ENCODE measurements around the gene ACACA.
"Not testable (repeated sequence)": the region's sequence is repeated elsewhere in the genome, so short reads cannot be mapped to it uniquely, and the experiment has no call there.

Gene ACACA

DNA sequence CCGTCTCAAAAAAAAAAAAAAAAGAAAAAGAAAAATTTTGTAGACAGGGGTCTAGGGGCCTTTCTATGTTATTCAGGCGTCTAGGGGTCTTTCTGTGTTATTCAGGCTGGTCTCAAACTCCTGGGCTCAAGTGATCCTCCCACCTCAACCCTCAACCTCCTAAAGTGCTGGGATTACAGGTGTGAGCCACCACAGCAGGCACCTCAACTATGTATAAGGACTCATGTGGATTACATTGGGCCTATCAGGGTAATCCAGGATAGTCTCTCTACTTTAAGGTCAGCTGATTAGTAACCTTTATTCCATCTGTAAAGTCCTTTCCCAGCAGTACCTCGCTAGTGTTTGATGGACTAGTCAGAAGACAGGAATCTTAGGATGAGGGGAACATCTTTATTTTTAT lies 22.4 kb upstream of the ACACA start:
- FAIRE-seq (no peak), DNase-seq (ENCODE audit: insufficient read length, low spot score) (no peak)
- TF ChIP-seq PAX5 (IDR thresholded peaks at IDR 0.05; ENCODE audit: insufficient read depth, low read length, severe bottlenecking): no peak

DNA sequence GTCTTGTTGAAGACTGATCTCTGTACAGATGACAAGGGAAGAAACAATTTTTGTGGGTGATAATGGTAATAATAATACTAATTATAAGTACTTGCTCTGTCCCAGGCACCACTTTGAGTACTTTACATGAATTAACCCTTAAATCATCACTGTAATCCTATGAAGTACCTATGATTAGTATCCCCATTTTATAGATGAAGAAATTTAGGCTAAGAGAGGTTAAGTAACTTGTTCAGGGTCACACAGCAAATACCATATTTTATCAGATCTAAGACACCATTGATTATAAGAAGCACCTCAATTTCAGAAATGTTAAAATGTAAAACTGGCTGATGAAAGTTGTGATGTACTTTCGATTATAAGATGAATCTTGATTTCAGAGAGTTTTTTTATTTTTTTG lies 18.6 kb upstream of the ACACA start:
- FAIRE-seq (no peak), DNase-seq (ENCODE audit: insufficient read length, low spot score) (no peak)
- TF ChIP-seq POLR2AphosphoS5 (IDR thresholded peaks at IDR 0.05; ENCODE audit: low read depth, low read length): no peak
- no peak for TF ChIP-seq TAF1 (IDR thresholded peaks at IDR 0.05; ENCODE audit: low read depth, low read length)

DNA sequence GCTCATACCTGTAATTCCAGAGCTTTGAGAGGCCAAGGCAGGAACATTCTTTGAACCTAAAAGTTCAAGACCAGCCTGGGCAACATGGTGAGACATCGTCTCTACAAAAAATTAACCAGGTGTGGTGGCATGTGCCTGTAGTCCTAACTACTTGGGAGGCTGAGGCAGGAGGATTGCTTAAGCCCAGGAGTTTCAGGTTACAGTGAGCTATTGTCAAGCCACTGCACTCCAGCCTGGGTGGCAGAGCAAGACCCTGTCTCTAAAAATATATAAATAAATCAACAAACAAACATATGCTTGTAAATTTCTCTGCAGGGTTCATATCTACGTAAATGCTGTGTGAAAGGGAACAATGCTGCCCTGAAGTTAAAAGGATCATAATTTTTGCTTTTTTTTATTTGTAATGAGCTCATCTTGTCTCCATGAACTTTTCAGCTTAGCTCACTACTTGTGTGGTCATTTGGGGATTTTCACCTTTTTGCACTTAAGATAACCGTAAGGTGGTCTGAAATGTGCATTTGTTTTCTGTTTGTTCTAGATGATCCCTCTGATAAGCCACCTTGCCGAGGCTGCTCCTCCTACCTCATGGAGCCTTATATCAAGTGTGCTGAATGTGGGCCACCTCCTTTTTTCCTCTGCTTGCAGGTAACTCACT lies 16.5 kb upstream of the ACACA start:
- FAIRE-seq (no peak), DNase-seq (ENCODE audit: insufficient read length, low spot score) (no peak)
- TF ChIP-seq POLR2AphosphoS5 (IDR thresholded peaks at IDR 0.05; ENCODE audit: low read depth, low read length) (no peak), POLR2A (IDR thresholded peaks at IDR 0.05; ENCODE audit: low read depth, low read length) (no peak), PAX5 (IDR thresholded peaks at IDR 0.05; ENCODE audit: insufficient read depth, low read length, severe bottlenecking) (no peak), SPI1 (IDR thresholded peaks at IDR 0.05; ENCODE audit: low read depth, low read length) (no peak), TAF1 (IDR thresholded peaks at IDR 0.05; ENCODE audit: low read depth, low read length) (no peak), POU2F2 (IDR thresholded peaks at IDR 0.05; ENCODE audit: low read depth, low read length) (no peak)

DNA sequence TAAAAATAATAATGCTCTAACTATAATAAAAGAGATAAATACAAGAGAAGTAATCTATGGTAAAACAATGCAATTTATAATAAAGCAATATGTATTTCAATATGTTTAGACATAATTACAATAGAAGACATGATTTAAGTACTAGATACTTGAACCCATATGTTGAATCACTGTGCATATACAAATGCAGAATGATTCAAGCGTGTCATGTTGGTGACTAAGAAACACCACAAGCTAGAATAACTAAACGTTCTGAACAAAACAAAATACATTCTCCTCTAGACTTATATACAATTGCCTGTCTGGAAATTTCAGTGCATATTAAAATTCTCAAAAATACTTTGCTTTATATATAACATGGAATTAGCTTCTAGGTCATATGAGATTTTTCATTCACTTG lies 11.2 kb upstream of the ACACA start:
- DNase-seq (ENCODE audit: insufficient read length, low spot score) (no peak), FAIRE-seq (no peak)
- TF ChIP-seq TAF1 (IDR thresholded peaks at IDR 0.05; ENCODE audit: low read depth, low read length): no peak
- no peak for TF ChIP-seq POLR2AphosphoS5 (IDR thresholded peaks at IDR 0.05; ENCODE audit: low read depth, low read length)
- no peak for TF ChIP-seq POU2F2 (IDR thresholded peaks at IDR 0.05; ENCODE audit: low read depth, low read length)
- TF ChIP-seq PAX5 (IDR thresholded peaks at IDR 0.05; ENCODE audit: insufficient read depth, low read length, severe bottlenecking): no peak
- no peak for TF ChIP-seq POLR2A (IDR thresholded peaks at IDR 0.05; ENCODE audit: low read depth, low read length)
- no peak for TF ChIP-seq SPI1 (IDR thresholded peaks at IDR 0.05; ENCODE audit: low read depth, low read length)

DNA sequence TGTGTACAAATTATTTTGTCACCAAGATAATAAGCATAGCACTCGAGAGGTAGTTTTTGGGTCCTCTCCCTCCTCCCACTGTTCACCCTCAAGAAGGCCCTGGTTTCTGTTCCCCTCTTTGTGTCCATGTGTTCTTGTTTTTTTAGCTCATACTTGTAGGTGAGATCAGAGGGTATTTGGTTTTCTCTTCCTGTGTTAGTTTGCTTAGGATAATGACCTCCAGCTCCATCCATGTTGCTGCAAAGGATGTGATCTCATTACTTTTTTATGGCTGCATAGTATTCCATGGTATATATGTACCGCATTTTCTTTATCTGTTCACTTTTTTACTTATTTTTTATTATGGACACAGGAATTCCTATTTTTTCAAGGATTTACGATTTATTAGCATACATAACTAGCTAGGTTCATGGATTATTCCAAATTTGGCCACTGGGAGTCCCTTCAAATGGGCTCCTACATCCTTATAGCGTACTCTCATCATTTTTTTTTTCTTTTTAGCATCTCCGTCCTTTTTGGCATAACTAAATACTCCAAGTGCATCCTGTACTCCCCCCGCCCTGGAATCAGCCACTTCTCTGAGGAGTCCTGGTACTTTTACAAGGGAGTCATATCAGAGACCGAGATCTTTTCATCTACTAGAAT lies 7.4 kb upstream of the ACACA start:
- FAIRE-seq (no peak), DNase-seq (ENCODE audit: insufficient read length, low spot score) (no peak)
- TF ChIP-seq SPI1 (IDR thresholded peaks at IDR 0.05; ENCODE audit: low read depth, low read length) (peak; percentile 86), TAF1 (IDR thresholded peaks at IDR 0.05; ENCODE audit: low read depth, low read length) (no peak)

DNA sequence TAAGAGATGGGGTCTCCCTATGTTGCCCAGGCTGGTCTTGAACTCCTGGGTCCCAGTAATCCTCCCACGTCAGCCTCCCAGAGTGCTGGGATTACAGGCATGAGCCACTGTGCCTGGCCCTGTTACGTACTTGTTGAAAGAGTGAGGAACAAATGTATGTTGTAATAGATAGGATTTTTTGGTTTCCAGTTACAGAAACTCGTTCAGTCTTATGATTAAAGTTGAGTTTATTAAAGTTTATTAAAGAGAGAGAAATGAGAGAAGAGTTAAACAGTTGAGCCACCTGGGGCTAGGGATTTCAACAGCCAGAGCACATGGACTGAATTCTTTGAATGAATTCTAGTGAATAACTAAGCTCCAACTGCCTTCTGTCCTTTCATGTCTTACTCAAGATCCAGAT lies 3.7 kb upstream of the ACACA start:
- DNase-seq (ENCODE audit: insufficient read length, low spot score) (no peak), FAIRE-seq (no peak)
- TF ChIP-seq POLR2A (IDR thresholded peaks at IDR 0.05; ENCODE audit: low read depth, low read length) (no peak), TAF1 (IDR thresholded peaks at IDR 0.05; ENCODE audit: low read depth, low read length) (no peak), POU2F2 (IDR thresholded peaks at IDR 0.05; ENCODE audit: low read depth, low read length) (no peak), PAX5 (IDR thresholded peaks at IDR 0.05; ENCODE audit: insufficient read depth, low read length, severe bottlenecking) (no peak), SPI1 (IDR thresholded peaks at IDR 0.05; ENCODE audit: low read depth, low read length) (no peak), POLR2AphosphoS5 (IDR thresholded peaks at IDR 0.05; ENCODE audit: low read depth, low read length) (no peak)

DNA sequence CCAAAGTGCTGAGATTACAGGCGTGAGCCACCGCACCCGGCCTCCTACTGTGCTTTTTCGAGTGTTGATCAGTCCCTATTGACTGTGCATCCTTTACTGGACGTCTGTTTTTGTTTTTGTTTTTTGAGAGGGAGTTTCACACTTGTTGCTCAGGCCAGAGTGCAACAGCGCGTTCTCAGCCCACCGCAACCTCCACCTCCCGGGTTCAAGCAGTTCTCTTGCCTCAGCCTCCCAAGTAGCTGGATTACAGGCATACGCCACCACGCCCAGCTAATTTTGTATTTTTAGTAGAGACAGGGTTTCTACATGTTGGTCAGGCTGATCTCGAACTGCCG lies 1.5 kb upstream of the ACACA start:
- FAIRE-seq; DNase-seq (ENCODE audit: insufficient read length, low spot score): not testable (repeated sequence)

DNA sequence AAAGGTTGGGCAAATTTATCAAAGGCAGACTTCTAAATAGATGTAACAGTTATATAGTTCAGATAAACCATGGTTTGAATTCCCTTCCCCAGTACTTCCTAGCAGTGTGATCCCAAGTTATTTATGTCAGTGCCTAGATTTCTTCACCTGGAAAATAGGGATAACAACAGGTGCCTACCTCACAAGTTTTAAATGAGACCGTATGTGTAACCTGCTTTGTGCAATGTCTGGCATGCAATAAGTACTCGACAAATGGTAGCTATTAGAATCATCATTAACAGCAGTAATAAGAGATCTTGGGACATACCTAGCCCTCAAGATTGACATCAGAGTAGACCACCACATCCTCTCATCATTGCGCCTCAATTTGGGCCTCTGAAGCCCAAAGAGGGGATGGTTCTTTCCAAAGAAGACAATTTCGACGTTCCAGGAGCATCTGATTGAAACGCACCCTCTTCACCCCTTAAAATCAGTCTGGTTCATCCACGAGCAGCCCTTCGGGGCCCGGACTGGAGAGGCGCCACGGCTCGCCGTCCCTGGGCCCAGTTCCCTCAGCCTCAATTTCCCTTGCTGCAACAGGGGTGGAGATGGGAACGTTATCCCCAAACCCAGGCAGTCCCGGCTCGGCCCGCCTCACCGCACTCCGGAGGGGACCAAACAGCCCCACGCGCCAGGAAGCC lies 541 bp downstream of the ACACA start:
- DNase-seq (ENCODE audit: insufficient read length, low spot score): no peak
- FAIRE-seq: no peak
- no peak for TF ChIP-seq TAF1 (IDR thresholded peaks at IDR 0.05; ENCODE audit: low read depth, low read length)
- TF ChIP-seq SPI1 (IDR thresholded peaks at IDR 0.05; ENCODE audit: low read depth, low read length): no peak
- no peak for TF ChIP-seq POLR2AphosphoS5 (IDR thresholded peaks at IDR 0.05; ENCODE audit: low read depth, low read length)
- TF ChIP-seq PAX5 (IDR thresholded peaks at IDR 0.05; ENCODE audit: insufficient read depth, low read length, severe bottlenecking): no peak
- TF ChIP-seq POU2F2 (IDR thresholded peaks at IDR 0.05; ENCODE audit: low read depth, low read length): no peak
- TF ChIP-seq POLR2A (IDR thresholded peaks at IDR 0.05; ENCODE audit: low read depth, low read length): no peak

DNA sequence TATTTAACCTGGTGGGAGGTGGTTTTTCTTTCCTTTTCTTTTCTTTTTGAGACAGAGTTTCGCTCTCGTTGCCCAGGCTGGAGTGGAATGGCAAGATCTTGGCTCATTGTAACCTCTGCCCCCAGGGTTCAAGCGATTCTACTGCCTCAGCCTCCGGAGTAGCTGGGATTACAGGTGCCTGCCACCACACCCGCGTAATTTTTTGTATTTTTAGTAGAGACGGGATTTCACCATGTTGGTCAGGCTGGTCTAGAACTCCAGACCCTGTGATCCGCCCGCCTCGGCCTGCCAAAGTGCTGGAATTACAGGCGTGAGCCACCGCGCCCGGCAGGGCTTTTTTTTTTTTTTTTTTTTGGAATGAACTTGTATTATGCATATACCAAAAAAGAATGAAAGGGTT lies 1.1 kb downstream of the ACACA start:
- not testable (repeated sequence) for DNase-seq (ENCODE audit: insufficient read length, low spot score)

DNA sequence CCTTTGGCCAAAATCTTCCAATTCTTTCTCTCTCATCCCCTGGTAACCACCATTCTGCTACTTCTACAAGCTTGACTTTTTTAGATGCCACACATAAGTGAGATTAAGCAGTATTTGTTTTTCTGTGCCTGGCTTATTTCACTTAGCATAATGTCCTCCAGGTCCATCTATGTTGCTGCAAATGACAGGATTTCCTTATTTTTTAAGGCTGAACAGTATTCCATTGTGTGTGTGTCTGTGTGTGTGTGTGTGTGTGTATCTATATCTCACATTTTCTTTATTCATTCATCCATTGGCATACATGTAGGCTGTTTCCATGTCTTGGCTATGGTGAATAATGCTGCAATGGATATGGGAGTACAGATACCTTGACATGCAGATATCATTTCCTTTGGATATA lies 6.1 kb downstream of the ACACA start:
- no peak for DNase-seq (ENCODE audit: insufficient read length, low spot score)
- no peak for TF ChIP-seq POLR2AphosphoS5 (IDR thresholded peaks at IDR 0.05; ENCODE audit: low read depth, low read length)
- TF ChIP-seq POLR2A (IDR thresholded peaks at IDR 0.05; ENCODE audit: low read depth, low read length): no peak; the same call in 1 of the 2 replicates
- no peak for FAIRE-seq

More for the DNA sequence above, 1.1 kb downstream of the ACACA start:
- not testable (repeated sequence) for FAIRE-seq

DNA sequence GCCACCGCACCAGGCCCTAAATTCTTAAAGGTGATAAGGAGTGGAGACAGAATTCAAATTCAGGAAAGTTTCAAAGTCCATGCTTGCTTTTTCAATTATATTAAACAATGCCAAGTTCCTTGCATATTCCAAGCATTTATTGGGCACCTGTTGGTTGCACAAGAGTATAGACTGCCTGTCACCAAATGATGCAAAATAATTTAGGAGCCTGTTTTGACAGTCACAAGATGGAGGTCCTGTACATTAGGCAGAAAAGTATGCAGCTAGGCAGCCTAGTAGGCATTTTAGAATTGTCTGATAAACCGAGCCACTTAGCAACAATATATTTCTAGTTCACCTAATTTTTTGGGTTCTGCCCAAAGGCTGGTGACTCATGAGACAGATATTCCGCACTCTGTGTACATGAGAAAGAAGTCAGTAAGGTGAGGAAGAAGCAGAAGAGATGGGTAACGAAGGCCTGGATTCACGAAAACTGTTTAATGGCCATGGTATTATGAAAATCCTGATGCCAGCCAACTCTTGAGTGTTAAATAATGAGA lies 7.3 kb downstream of the ACACA start:
- FAIRE-seq (no peak), DNase-seq (ENCODE audit: insufficient read length, low spot score) (no peak)
- TF ChIP-seq TAF1 (IDR thresholded peaks at IDR 0.05; ENCODE audit: low read depth, low read length) (no peak), POU2F2 (IDR thresholded peaks at IDR 0.05; ENCODE audit: low read depth, low read length) (no peak), PAX5 (IDR thresholded peaks at IDR 0.05; ENCODE audit: insufficient read depth, low read length, severe bottlenecking) (no peak), SPI1 (IDR thresholded peaks at IDR 0.05; ENCODE audit: low read depth, low read length) (no peak), POLR2A (IDR thresholded peaks at IDR 0.05; ENCODE audit: low read depth, low read length) (no peak), POLR2AphosphoS5 (IDR thresholded peaks at IDR 0.05; ENCODE audit: low read depth, low read length) (no peak)

Measured in GM12891 (cell line).